HG03045 (cell line): ENCODE data around the gene ACTG2.
"Not testable (repeated sequence)": the region's sequence is repeated elsewhere in the genome, so short reads cannot be mapped to it uniquely, and the experiment has no call there.

ENCODE experiments used
- ATAC-seq: cut with Tn5 transposase; IDR thresholded peaks from one replicate; pipeline ENCODE4 v1.9.1; 2021; ENCODE audit warnings: mild to moderate bottlenecking, moderate library complexity; ENCODE audit not compliant: unreplicated experiment

ACTG2 gene

DNA sequence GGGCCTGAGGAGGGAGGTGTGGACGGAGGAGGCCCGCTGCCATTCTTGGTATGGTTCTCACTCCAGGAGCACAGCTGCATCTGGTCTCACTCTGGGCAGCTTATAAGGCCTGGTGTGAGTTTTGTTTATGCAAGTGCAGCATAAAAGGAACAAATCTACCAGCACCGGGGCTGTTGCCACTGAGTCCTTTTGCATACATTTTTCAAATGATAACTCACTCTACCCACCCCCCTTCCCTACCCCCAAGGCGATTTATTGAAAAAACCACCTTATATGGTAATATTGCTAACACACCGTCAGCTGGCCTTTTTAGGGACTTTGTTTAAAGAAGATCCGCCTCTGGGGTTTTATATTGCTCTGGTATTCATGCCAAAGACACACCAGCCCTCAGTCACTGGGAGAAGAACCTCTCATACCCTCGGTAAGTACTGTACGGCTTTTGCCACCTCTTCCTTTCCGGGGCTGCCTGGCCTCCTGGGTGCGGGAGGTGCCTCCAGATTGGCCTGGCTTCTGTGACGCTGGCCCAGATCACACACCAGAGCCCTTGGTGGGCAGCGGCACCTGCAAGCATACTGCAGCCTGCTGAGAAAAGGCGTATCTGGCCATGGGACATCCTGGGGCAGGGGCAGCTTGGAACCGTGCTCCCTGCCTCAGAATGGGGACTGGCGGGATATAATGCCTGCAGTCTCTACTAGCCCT, at the start of gene ACTG2:
Gene ACTG2 (plus strand): TSS at position 378 of the 699 bp plus-strand sequence. CDS start 8,304 bp downstream, outside the sequence.
- ATAC-seq: no peak

DNA sequence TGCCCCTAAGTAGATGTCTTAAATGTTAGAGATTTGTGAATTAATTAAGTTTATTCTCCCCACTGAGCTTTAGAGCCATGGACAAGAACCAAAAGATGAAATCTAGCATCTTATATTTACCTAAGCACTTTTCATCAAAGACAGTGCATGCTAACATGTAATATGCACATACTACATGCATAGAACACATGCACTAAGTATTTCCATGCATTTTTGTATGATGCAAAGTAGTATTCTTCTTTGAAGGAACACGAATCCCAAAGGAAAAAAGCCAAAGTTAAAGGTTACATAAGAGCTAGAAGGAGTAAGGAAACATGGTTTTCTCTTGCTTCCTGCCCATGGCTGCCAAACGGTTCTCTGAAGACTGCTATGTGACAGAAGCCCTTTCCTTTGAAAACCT, 48.7 kb upstream of the ACTG2 start:
- ATAC-seq: no peak

DNA sequence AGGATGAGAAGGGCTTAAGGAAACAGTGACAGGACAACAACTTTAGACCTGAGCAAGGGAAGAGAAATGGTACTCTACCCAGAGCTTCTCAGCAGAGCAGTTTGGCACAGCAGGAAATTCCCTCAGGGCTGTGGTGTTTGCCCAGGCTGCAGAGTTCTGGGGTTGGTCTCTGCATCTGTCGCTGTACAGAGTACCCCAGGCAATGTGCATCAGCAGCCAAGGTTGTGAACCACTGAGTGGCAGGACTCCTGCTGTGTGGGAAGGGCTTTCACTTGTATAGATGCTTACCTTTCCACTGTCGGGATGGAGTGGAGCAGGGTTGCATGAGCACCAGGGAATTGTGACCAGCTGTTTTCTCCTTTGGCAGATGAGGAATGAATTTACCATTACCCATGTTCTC, 42.8 kb upstream of the ACTG2 start:
- ATAC-seq: no peak

DNA sequence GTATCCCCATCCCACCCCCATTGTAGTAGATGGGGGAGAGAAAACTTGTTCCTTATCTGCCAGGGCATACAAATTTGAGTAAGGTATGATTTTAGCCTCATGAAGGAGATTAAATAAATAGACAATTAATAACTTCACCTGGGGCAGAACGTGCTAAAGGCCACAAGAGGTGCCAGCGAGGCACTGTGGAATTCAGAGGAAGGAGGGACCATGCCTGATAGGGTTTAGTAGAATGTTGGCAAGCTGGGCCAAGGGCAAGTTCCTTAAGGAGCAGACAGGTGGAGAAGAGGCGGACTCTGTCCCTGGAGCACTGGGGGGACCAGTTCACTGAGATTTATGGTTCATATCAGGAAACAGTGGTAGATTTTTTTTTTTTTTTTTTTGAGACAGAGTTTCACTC, 41.5 kb upstream of the ACTG2 start:
- no peak for ATAC-seq

DNA sequence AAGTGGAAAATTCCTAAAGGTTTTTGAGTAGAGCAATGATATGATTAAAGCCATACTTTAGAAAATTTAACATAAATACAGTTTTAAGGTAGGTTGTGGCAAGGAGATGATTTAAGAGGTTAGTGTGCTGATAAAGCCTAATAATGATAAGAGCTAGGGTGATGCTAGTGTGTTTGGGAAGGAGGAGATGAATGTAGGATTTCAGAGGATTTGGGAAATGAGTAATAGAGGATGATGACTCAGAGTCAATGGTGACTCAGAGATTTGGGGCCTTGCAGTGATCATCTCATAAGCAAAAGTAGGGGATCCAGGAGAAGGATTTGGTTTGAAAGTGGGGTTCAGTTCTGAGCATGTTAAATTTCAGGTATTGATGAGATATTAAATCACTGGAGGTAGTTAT, 40.8 kb upstream of the ACTG2 start:
- no peak for ATAC-seq

DNA sequence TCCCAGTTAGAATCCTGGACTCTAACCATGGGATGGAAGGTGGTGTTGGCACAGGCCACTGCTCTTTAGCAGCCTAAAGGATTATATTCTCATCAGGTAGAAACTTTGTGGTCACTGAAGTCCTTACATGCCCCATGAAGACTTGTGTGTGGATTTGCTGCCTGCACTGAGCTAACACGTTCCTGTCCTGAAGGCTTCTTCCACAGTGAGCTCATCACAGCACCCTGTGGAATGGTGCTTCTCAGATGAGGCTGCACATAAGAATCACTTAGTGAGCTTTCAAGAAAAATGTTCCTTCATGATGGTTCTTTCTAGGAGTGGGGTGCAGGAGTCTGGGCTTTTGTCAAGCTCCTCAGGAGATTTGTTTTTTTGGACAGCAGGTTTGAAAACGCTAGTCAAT, 37.3 kb upstream of the ACTG2 start:
- no peak for ATAC-seq

DNA sequence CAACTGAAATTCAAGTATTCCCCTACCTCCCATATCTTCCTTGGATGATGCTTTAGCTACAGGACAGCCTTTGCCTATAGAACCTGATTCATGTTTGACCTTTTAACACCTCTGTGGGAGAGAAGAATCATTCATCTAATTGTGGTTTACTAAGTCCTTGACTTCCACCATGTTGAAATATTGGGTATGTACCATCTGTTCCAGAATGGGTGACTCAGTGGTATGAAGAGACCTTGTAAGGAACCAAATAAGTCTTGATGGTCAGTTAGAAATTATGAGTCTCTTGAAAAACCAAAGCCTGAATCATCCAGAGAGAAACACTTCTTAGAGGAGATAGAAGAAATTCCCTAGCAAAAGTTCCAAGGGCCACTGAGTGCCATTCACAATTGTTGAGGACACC, 36.6 kb upstream of the ACTG2 start:
- no peak for ATAC-seq

DNA sequence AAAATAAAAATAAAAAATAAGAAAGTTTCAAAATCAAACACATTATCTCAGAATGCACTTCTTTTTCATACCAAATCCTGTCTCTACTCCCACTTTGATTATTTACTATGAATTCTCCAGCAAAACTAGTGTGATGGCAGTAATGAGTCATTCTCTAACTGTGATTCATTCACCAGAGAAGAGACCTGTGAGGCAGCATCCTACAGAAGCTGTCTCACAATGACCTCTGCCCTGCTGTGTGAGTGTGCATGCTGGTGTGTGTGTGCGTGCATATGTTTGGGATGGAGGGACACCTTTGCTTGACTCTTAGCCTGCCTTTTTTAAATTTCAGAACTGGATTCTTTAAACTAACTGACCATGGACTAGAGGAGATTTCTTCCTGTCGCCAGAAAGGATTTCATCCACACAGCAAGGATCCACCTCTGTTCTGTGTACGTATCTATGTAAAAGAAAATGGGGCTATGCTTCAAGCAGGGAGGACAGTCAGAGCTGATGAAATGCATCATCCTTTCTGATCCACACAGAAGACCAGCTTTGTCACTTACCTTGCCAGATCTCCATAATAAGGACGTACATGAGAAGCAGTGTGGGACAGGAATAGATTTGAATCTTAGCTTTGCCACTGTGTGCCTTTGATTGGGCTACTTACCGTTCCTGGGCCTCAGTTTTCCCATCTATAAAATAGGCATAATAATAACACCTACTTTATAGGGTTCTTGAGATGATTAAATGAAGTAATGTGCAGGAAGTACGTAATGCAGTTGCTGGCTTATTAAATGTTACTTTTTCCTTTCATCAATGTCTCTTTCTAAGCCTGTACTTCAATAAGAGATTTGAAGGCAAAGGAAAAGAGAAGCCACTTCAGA, 32.9 kb upstream of the ACTG2 start:
- ATAC-seq: no peak

DNA sequence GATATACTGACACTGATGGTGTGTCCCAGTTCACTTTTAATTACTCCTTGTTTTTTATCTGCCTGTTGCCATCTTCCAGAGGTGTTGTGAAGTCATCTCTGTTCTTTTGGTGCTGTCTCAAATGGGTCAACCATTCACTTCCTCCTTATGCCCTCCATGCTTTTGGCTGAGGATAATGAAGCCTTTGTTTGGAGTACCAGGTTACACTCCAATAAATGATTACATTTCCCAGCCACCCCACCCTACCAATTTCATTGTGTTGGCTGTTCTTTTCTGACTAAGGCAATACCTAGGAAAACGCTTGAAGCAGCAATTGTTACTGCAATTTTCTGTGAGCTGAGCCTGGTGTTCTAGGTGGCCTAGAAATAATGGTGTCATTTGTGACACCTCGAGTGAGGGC, 29.8 kb upstream of the ACTG2 start:
- ATAC-seq: no peak

DNA sequence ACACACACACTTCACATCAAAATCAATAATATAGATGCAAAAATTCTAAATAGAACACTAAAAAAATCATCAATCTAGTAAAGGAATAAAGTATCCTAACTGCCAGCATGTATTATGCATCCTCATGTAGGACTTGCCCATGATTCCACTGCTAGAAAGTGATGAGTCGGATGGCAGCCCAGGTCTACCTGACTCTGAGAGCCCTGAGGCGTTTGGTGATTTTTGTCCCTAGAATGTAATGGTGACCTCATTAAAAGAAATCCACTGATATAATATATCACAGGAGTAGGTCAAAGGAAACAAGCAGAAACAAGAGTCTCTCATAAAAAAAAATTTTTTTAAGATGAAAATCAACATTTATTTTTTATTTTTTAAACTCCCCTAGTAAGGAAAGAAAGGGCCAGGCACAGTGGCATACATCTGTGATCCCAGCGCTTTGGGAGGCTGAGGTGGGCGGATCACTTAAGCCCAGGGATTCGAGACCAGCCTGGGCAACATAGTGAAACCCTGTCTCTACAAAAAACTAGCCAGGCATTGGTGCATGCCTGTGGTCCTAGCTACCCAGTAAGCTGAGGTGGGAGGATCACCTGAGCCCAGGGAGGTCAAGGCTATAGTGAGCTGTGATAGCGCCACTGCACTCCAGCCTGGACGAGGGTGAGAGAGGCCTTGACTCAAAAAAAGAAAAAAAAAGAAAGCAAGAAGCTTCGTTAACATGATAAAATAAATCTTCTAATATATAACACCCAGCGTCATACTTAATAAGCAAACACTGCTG, 24.4 kb upstream of the ACTG2 start:
- ATAC-seq: no peak

DNA sequence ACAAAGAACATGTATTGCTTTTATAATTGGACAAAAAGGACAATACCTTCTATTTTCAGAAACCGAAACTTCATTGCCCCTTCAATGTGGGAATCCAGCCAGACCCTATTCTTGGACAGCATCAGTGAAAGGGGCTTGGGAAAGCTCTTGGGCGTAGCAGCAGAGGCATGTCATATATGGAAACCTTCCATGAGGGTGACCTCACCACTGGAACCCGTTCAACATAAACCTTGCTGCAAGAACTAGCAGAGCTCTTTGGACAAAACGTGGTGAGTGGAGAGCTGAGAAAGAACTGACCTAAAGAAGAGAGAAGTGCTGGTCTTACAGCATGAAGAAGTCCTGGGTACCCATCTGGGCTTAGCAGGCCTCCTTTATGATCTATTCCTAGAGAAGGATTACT, 22.7 kb upstream of the ACTG2 start:
- ATAC-seq: no peak

DNA sequence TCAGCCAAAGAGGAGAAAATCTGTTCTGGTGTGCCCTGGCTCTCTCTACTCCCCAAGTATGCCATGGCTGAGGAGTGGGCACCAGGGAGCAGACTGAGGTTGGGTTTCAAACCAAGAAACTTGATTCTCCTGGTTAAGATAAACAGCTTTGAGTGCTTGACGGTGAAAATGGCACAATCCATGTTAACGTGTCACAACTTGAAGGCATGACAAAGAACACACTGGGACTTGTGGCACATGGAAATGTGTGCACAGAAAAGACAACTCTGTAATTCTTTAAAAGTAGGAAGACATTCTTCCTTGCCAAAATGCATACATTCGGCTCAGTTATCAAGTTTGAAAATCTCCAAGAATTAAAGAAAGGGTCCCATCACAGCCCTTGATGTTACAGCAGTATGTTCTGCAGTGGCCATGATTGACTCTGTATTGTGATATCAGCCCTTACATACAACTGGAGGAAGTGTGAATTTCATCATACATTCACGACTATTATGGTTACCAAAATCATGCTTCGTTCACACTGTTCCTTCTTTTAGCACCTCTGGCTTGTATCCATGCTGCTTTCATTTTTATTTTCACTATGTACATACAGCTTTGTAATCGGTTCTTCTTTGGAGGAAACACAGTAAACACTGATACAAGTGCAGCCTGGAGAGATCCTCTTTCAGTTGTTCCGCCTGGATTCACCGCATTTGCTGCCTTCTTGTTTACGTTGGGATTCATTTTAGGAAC, 15.6 kb upstream of the ACTG2 start:
- no peak for ATAC-seq

DNA sequence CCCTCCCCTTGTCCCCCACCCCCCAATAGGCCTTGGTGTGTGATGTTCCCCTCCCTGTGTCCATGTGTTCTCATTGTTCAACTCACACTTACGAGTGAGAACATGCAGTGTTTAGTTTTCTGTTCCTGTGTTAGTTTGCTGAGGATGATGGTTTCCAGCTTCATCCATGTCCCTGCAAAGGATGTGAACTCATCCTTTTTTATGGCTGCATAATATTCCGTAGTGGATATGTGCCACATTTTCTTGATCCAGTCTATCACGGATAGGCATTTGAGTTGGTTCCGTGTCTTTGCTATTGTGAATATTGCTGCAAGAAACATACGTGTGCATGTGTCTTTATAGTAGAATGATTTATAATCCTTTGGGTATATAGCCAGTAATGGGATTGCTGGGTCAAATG, 14.8 kb upstream of the ACTG2 start:
- not testable (repeated sequence) for ATAC-seq

DNA sequence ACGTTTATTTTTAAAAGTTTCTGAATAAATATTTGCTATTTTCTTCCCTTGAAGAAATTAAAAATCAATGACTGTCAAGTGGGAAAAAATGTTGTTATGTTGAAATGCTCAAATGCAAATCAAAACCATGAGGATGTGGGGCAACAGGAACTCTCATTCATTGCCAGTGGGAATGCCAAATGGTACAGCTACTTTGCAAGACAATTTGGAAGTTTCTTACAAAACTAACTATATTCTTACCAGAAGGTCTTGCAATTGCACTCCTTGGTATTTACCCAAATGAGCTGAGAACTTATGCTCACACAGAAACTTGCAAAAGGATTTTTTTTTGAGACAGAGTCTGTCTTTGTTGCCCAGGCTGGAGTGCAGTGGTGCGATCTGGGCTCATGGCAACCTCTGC, 7.4 kb upstream of the ACTG2 start:
- no peak for ATAC-seq

DNA sequence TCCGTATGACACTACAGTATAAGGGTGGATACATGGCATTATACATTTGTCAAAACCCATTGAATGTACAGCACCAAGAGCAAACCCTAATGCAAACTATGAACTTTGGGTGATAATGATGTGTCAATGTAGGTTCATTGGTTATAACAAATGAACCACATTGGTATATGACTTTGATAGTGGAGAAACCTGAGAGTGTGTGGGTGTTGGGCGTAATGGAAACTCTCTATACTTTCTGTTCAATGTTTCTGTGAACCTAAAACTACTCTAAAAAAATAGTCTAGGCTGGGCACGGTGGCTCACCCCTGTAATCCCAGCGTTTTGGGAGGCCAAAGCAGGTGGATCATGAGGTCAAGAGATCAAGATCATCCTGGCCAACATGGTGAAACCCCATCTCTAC, 6.5 kb upstream of the ACTG2 start:
- ATAC-seq: no peak

DNA sequence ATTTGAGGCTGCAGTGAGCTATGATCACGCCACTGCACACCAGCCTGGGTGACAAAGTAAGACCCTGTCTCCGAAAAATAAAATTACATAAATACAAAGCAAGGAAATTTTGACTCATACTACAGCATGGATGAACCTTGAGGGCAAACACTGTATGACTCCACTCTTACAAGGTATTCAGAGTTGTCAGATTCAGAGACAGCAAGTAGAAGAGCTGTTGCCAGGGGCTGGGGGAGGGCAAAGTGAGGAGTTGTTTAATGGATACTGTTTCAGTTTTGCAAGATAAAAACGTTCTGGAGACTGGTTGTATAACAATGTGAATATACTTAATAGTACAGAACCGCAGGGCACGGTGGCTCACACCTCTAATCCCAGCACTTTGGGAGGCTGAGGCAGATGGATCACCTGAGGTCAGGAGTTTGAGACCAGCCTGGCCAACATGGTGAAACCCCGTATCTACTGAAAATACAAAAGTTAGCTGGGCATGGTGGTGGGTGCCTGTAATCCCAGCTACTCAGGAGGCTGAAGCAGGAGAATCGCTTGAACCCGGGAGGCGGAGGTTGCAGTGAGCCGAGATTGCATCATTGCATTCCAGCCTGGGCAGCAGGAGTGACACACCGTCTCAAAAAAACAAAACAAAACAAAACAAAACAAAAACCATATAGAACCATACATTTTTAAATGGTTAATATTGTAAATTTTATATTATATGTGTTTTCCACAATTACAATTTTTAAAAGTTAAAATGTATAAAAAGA, 5.0 kb upstream of the ACTG2 start:
- not testable (repeated sequence) for ATAC-seq

DNA sequence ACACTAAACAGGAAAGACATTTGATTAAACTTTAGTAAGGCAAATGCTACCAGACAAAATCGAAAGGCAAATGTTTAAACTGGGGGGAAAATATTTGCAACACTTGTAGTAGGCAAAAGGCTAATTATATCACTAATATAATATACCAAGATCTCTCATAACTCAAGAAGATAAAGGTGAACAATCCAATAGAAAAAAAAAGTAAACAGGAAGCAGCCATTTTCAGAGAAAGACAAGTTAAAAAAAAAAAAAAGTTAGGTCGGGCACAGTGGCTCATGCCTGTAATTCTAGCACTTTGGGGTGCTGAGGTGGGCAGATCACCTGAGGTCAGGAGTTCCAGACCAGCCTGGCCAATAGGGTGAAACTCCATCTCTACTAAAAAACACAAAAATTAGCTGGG, 4.4 kb upstream of the ACTG2 start:
- ATAC-seq: no peak

DNA sequence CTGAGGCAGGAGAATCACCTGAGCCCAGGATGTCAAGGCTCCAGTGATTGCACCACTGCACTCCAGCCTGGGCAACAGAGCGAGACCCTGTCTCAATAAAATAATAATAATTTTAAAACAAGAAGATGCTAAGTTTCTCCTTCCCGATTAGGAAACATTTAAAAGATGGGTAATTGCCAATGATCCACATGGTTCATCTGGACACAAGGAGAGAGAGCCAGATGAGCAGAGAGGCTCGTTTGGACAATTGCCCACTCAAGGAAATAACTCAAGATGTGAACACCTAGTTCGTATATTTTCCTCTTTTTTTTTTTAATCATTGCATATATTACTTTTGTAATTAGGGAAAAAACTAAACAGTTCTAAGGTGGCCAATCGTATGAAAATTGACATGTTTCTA, 3.6 kb upstream of the ACTG2 start:
- no peak for ATAC-seq

DNA sequence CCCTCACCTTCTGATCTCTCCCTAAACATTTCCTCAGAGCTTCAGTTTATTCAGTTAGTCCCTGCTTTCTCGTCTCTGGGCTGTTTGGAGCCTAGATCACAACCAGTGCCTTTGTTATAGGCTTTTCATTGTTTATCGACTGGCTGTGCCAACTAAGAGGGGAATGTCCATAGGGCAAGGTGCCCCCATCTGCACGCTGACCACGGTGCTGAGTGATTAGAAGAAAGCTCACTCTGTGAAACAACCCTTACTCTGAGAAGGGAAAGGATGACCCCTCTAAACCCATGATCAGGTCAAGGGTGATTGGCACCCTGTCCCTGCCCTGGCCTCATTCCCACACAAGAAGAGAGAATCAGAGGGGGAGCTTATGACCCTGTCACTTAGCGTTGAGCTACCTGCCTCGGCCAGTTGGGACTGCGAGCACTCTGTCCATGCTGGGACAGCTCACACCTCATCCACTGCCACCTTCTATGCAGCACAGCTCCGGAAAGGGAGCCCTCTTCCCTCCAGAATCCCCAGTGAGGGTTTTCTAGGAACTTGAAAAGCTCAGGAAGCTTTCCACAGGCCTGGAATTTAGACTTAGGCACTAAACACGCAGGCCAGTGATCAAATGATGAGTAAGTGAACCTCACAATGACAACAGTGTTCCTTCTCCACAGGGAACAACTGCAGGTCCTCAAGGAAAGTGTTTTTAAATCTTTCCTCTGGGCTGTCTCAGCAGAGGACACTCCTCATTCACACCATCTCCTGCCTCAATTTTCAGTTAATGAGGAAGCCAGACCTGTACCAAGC, 2.3 kb upstream of the ACTG2 start:
- no peak for ATAC-seq
